SU-DHL-6 (cell line): ENCODE results near the gene ZNF831.

Experiments used
- H2AFZ ChIP-seq: fragments of 200-600 bp; sonication (generic); 2 replicates; pipeline ENCODE4 v1.6.1; 2014; ENCODE audit warnings: low read depth, mild to moderate bottlenecking, moderate library complexity, mixed read lengths, antibody characterized with exemption, low read length; ENCODE audit not compliant: severe bottlenecking
- H3F3A ChIP-seq: fragments of 200-600 bp; shearing (Covaris generic); 2 replicates; pipeline ENCODE4 v1.6.0; 2016; ENCODE audit warnings: antibody characterized with exemption, mild to moderate bottlenecking; ENCODE audit not compliant: insufficient read depth
- H3K27ac ChIP-seq: fragments of 200-600 bp; sonication (generic); 2 replicates; pipeline ENCODE4 v1.5.1; 2016; ENCODE audit warnings: low read depth, mild to moderate bottlenecking, low read length, moderate library complexity, mixed read lengths
- H3K27me3 ChIP-seq: fragments of 200-600 bp; sonication (generic), shearing (Covaris generic); 2 replicates; pipeline ENCODE4 v1.6.0; 2014; ENCODE audit warnings: mild to moderate bottlenecking, low read length
- H3K36me3 ChIP-seq: fragments of 200-600 bp; sonication (generic); 2 replicates; pipeline ENCODE4 v1.6.1; 2014; ENCODE audit warnings: mild to moderate bottlenecking, low read length, mixed read lengths
- H3K4me2 ChIP-seq: fragments of 300-600, 200-600 bp; shearing (Covaris generic), sonication (generic); 2 replicates; pipeline ENCODE4 v1.6.0; 2014; ENCODE audit warnings: low read length, low read depth, mild to moderate bottlenecking; ENCODE audit not compliant: poor library complexity, severe bottlenecking
- H3K4me3 ChIP-seq: fragments of 200-600 bp; sonication (generic); 2 replicates; pipeline ENCODE4 v1.5.1; 2014; ENCODE audit warnings: antibody characterized with exemption, low read length, mild to moderate bottlenecking, mixed read lengths; ENCODE audit not compliant: insufficient read depth, poor library complexity, severe bottlenecking
- H3K79me2 ChIP-seq: fragments of 200-600 bp; sonication (generic); 2 replicates; pipeline ENCODE4 v1.6.1; 2014; ENCODE audit warnings: mild to moderate bottlenecking, low read length, moderate library complexity; ENCODE audit not compliant: insufficient read depth
- H3K9ac ChIP-seq: fragments of 200-600 bp; sonication (generic); 2 replicates; pipeline ENCODE4 v1.7.0; 2014; ENCODE audit warnings: mild to moderate bottlenecking, low read length
- H3K9me2 ChIP-seq: fragments of 200-600 bp; sonication (generic); replicated peaks from 2 replicates; pipeline ENCODE4 v1.6.1; 2014; ENCODE audit warnings: low read length; ENCODE audit not compliant: insufficient read depth
- H3K9me3 ChIP-seq: fragments of 200-600 bp; sonication (generic); 2 replicates; pipeline ENCODE4 v1.6.1; 2014; ENCODE audit warnings: low read length, mixed read lengths; ENCODE audit not compliant: insufficient read depth
- H4K20me1 ChIP-seq: fragments of 200-600 bp; sonication (generic); 2 replicates; pipeline ENCODE4 v1.6.1; 2014; ENCODE audit warnings: low read depth, mild to moderate bottlenecking, antibody characterized with exemption, low read length, moderate library complexity, mixed read lengths
- CTCF ChIP-seq: fragments of 200-600 bp; sonication (generic); IDR thresholded peaks from one replicate; pipeline ENCODE4 v1.5.1; 2017; ENCODE audit warnings: antibody characterized with exemption, mild to moderate bottlenecking, low read length, moderate library complexity; ENCODE audit not compliant: insufficient read depth, poor library complexity, severe bottlenecking
- EZH2phosphoT487 ChIP-seq: fragments of 200-600 bp; sonication (generic), shearing (Covaris generic); conservative IDR thresholded peaks from 2 replicates; pipeline ENCODE4 v1.6.1; 2018; ENCODE audit warnings: mild to moderate bottlenecking, antibody characterized with exemption, low read length, moderate library complexity, mixed read lengths

The ZNF831 gene

GRCh38 chr20:59148701-59149493, 14.7 kb upstream of the ZNF831 start:
- H2AFZ ChIP-seq = no peak overlapping the region
- H3K79me2 ChIP-seq = no peaks in the 10 kb centered on the region
- H3K27ac ChIP-seq = no peak overlapping the region
- H3F3A ChIP-seq = no peaks in the 10 kb centered on the region
- no peaks in the 10 kb centered on the region for H4K20me1 ChIP-seq
- no peak overlapping the region for H3K9ac ChIP-seq
- H3K9me3 ChIP-seq = no peaks in the 10 kb centered on the region
- no peaks in the 10 kb centered on the region for H3K36me3 ChIP-seq
- no peaks in the 10 kb centered on the region for H3K27me3 ChIP-seq
- no peak overlapping the region for H3K4me2 ChIP-seq
- TF ChIP-seq EZH2phosphoT487 (no peak), CTCF (no peak)
- no peaks in the 10 kb centered on the region for H3K9me2 ChIP-seq
- H3K4me3 ChIP-seq = no peak overlapping the region

- no peaks in the 10 kb centered on the region for H3K9me3 ChIP-seq
- no peak overlapping the region for H3K27ac ChIP-seq
- H3F3A ChIP-seq = no peaks in the 10 kb centered on the region
- H4K20me1 ChIP-seq = no peaks in the 10 kb centered on the region
- no peaks in the 10 kb centered on the region for H3K79me2 ChIP-seq
- H3K4me2 ChIP-seq = no peak overlapping the region
- H3K27me3 ChIP-seq = no peaks in the 10 kb centered on the region
- H3K9ac ChIP-seq = no peak overlapping the region
- H3K4me3 ChIP-seq = no peak overlapping the region
- no peak for TF ChIP-seq CTCF
- TF ChIP-seq EZH2phosphoT487 = no peak
- no peak overlapping the region for H2AFZ ChIP-seq
- no peaks in the 10 kb centered on the region for H3K36me3 ChIP-seq
- H3K9me2 ChIP-seq = no peaks in the 10 kb centered on the region
These were observed 13.7 kb upstream of the ZNF831 start for GRCh38 chr20:59149678-59150504.

- Histone ChIP-seq H3K9me3 (no peaks in the 10 kb centered on the region), H3F3A (no peaks in the 10 kb centered on the region), H3K79me2 (no peaks in the 10 kb centered on the region), H2AFZ (no peak overlapping the region), H3K4me2 (no peak overlapping the region), H3K9me2 (no peaks in the 10 kb centered on the region), H3K36me3 (no peaks in the 10 kb centered on the region), H3K9ac (no peak overlapping the region), H3K27ac (no peak overlapping the region), H3K4me3 (no peak overlapping the region), H3K27me3 (no peaks in the 10 kb centered on the region), H4K20me1 (no peaks in the 10 kb centered on the region)
- TF ChIP-seq CTCF = no peak
- TF ChIP-seq EZH2phosphoT487 = no peak
These were observed 12.8 kb upstream of the ZNF831 start for GRCh38 chr20:59150821-59151251.
